Sigmoid colon (tissue), 7 donors: ENCODE data around the gene KCNE4. TPM values are rescaled to one million over a fixed set of nuclear protein-coding genes. Genes with fewer than 3 reads are reported as not detected.

Experiments used
- DNase-seq: peaks from one replicate; pipeline ENCODE4 v3.0.0-alpha.2; 2019
- H3K27ac ChIP-seq, 4 donors: fragments of 200-600 bp; sonication (generic); one replicate each; pipeline ENCODE4 v1.5.1; 2016 to 2019; ENCODE audit warnings: mild to moderate bottlenecking in 1 of 4
- H3K27me3 ChIP-seq, 3 donors: fragments of 200-600 bp; sonication (generic); one replicate each; pipeline ENCODE4 v1.5.1; 2019; ENCODE audit warnings: mild to moderate bottlenecking in 1 of 3
- H3K36me3 ChIP-seq, 4 donors: fragments of 200-600 bp; sonication (generic); one replicate each; pipeline ENCODE4 v1.5.1; 2016 to 2019
- H3K4me1 ChIP-seq, 4 donors: fragments of 200-600 bp; sonication (generic); one replicate each; pipeline ENCODE4 v1.5.1; 2017 to 2019
- H3K4me3 ChIP-seq, 4 donors: fragments of 200-600 bp; sonication (generic); one replicate each; pipeline ENCODE4 v1.5.1; 2017 to 2019; ENCODE audit warnings: mild to moderate bottlenecking in 2 of 4, moderate library complexity in 1 of 4
- H3K9me3 ChIP-seq, 4 donors: fragments of 200-600 bp in 3 of 4; sonication (generic) in 3 of 4; one replicate each; pipeline versions ENCODE4 v1.5.1 to v1.6.1; 2013 to 2019
- EP300 ChIP-seq, 4 donors: sonication (generic); formaldehyde crosslinking; IDR thresholded peaks; one replicate each; pipeline ENCODE4 v1.6.1; 2017; ENCODE audit warnings: antibody characterized with exemption in 4 of 4
- POLR2A ChIP-seq, 2 donors: fragments of 450-650 bp; IDR thresholded peaks; one replicate each; pipeline ENCODE4 v1.6.1; 2016; ENCODE audit warnings: antibody characterized with exemption in 2 of 2, mild to moderate bottlenecking in 2 of 2, moderate library complexity in 2 of 2
- POLR2AphosphoS5 ChIP-seq, 4 donors: sonication (generic); formaldehyde crosslinking; IDR thresholded peaks; one replicate each; pipeline ENCODE4 v1.6.1; 2017; ENCODE audit warnings: antibody characterized with exemption in 4 of 4
- WGBS, 2 donors: extraction: QIAGEN DNeasy Blood & Tissue Kit; methylation state at CpG; one replicate each; pipeline ENCODE4 v1.1.7; 2013; 5-methylcytosine and 5-hydroxymethylcytosine counted together
- intact Hi-C: fragments of 100-400 bp; cut with DNase I; formaldehyde crosslinking; loops from one replicate; pipeline ENCODE4 v1.15.1; 2023
- polyA plus RNA-seq, 3 donors: library from polyadenylated mRNA; stranded (reverse); fragments of 200-250 nt; gene quantifications; one replicate each; pipeline ENCODE4 v1.2.3, GENCODE V29; 2013
- total RNA-seq, 4 donors: library from RNA; depleted of rRNA; stranded (reverse); fragments of >200 nt; gene quantifications; one replicate each; pipeline ENCODE4 v1.1.0, GENCODE V29; 2016
- TF ChIP-seq, protein P1 (sequence below), 4 experiments: fragments of 450-650 bp in 3 of 4; fragments of 200-600 bp in 1 of 4; IDR thresholded peaks; one replicate each; pipeline ENCODE4 v1.5.1; 2016 to 2019; ENCODE audit warnings: antibody characterized with exemption in 4 of 4, mild to moderate bottlenecking in 3 of 4, moderate library complexity in 2 of 4
- donor health status: healthy with polysubstance abuse.
- donor health status: Bipolar disorder and iron deficiency.
- donor health status: healthy.

Gene KCNE4
- total and polyA plus RNA-seq, 7 donors: 0.23 to 18.7 (median 5.4) TPM

DNA sequence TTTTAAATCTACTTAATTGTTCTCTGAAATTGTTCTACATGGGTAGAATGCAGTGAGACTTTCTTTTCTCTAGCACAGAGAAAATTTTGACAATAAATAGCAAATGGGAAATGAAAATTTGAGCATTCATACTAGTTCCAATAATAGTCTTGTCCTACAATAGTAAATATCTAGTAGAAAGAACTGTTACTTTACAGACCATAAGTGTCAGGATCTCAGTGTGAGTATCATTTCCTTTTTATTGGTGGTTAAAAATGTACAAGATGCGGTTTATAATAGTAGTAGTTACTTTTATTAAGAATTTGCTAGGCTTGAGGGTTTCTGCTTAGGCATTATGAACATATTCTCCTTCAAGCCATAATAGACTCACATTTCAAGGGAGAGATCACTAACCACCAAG is 43.2 kb downstream of the KCNE4 start:
- H3K4me3 ChIP-seq: no peak overlapping the region
- H3K36me3 ChIP-seq: no peaks in the 10 kb centered on the region
- DNase-seq: no peak
- no peaks in the 10 kb centered on the region for H3K27me3 ChIP-seq
- intact Hi-C loops: no loop called here
- H3K9me3 ChIP-seq: no peaks in the 10 kb centered on the region
- WGBS, 2 donors: 85 to 87% methylated on average over 1 of the region's 1 CpG
- no peak for TF ChIP-seq EP300 (IDR thresholded peaks at IDR 0.05)
- no peak for TF ChIP-seq POLR2A (IDR thresholded peaks at IDR 0.05)
- no peak for TF ChIP-seq POLR2AphosphoS5 (IDR thresholded peaks at IDR 0.05)
- TF ChIP-seq, protein P1, sequence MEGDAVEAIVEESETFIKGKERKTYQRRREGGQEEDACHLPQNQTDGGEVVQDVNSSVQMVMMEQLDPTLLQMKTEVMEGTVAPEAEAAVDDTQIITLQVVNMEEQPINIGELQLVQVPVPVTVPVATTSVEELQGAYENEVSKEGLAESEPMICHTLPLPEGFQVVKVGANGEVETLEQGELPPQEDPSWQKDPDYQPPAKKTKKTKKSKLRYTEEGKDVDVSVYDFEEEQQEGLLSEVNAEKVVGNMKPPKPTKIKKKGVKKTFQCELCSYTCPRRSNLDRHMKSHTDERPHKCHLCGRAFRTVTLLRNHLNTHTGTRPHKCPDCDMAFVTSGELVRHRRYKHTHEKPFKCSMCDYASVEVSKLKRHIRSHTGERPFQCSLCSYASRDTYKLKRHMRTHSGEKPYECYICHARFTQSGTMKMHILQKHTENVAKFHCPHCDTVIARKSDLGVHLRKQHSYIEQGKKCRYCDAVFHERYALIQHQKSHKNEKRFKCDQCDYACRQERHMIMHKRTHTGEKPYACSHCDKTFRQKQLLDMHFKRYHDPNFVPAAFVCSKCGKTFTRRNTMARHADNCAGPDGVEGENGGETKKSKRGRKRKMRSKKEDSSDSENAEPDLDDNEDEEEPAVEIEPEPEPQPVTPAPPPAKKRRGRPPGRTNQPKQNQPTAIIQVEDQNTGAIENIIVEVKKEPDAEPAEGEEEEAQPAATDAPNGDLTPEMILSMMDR (IDR thresholded peaks at IDR 0.05): no peak
- H3K27ac ChIP-seq: peak overlapping the region in 1 of 4 donors; percentile 79
- H3K4me1 ChIP-seq: peaks cover 0 to 52% (median 32%) of the 10 kb centered on the region in 4 donors

GRCh38 chr2:223096235-223096970 is 44.4 kb downstream of the KCNE4 start:
- H3K36me3 ChIP-seq: no peaks in the 10 kb centered on the region
- H3K9me3 ChIP-seq: no peaks in the 10 kb centered on the region
- 45 to 65% methylated on average over 5 of the region's 5 CpGs for WGBS, 2 donors
- H3K27me3 ChIP-seq: no peaks in the 10 kb centered on the region
- peaks cover 0 to 64% (median 44%) of the 10 kb centered on the region in 4 donors for H3K4me1 ChIP-seq
- intact Hi-C loops: no loop called here
- peak in 3 of 4 donors; percentile 22 to 49 (median 44) for TF ChIP-seq POLR2AphosphoS5 (IDR thresholded peaks at IDR 0.05)
- TF ChIP-seq EP300 (IDR thresholded peaks at IDR 0.05): no peak
- H3K4me3 ChIP-seq: no peak overlapping the region
- DNase-seq: no peak
- peak overlapping the region in 3 of 4 donors; percentile 5 to 79 (median 62) for H3K27ac ChIP-seq

DNA sequence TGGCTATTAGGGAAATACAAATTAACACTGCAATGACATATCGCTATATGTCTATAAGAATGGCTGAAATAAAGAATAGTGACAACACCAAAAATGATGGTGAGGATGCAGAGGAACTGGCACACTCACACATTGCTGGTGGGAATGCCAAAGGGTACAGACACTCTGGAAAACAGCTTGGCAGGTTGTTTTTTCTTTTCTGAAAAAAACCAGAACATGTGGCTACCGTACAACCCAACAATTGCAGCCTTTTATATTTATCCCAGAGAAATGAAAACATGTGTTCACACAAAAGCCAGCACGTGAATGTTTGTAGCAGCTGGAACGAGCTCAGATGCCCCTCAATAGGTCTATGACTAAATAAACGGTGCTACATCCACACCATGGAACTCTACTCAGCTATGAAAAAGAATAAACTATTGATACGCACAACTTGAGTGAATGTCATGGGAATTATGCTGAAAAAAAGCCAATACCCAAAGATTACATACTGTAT is 45.9 kb downstream of the KCNE4 start:
- DNase-seq: no peak
- Histone ChIP-seq H3K9me3 (no peaks in the 10 kb centered on the region), H3K36me3 (no peaks in the 10 kb centered on the region), H3K27me3 (no peaks in the 10 kb centered on the region), H3K4me3 (no peak overlapping the region), H3K27ac (peak overlapping the region in 2 of 4 donors; percentile 62 to 79), H3K4me1 (peaks cover 0 to 70% (median 52%) of the 10 kb centered on the region in 4 donors)
- TF ChIP-seq, protein P1 (IDR thresholded peaks at IDR 0.05): no peak
- peak; percentile 32 to 68 (median 50) for TF ChIP-seq POLR2AphosphoS5 (IDR thresholded peaks at IDR 0.05)
- WGBS, 2 donors: 85 to 90% methylated on average over 6 of the region's 6 CpGs
- intact Hi-C loops: no loop called here

DNA sequence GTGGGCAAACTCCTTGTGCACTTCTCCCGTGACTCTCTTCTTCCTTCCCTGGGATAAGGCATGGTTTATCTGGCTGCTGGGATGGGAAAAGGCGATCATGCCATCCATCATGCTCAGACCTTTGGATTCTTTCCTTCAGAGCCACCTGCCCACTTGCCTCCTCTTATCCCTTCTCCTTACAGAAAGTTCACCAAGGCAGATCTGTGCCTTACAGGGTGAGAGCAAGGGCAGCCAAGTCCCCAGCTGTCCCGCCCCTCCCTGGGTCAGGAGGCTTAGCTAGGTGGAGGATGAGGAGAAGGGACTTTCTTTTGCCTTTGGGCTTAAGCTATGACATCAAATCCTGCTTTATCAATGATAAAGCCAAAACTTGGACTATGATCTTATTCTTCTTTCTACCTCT is 47.6 kb downstream of the KCNE4 start:
- Histone ChIP-seq H3K4me3 (no peak overlapping the region), H3K9me3 (no peaks in the 10 kb centered on the region), H3K36me3 (no peaks in the 10 kb centered on the region), H3K27ac (peak overlapping the region; percentile 66 to 79 (median 75)), H3K27me3 (no peaks in the 10 kb centered on the region), H3K4me1 (peaks cover 0 to 59% (median 47%) of the 10 kb centered on the region in 4 donors)
- intact Hi-C loops: no loop called here
- WGBS, 2 donors: 89 to 94% methylated on average over 3 of the region's 3 CpGs
- TF ChIP-seq, protein P1 (IDR thresholded peaks at IDR 0.05): no peak
- TF ChIP-seq EP300 (IDR thresholded peaks at IDR 0.05) (no peak), POLR2A (IDR thresholded peaks at IDR 0.05) (no peak), POLR2AphosphoS5 (IDR thresholded peaks at IDR 0.05) (no peak)
- no peak for DNase-seq

GRCh38 chr2:223100061-223100511 is 48.1 kb downstream of the KCNE4 start:
- peaks cover 0 to 59% (median 47%) of the 10 kb centered on the region in 4 donors for H3K4me1 ChIP-seq
- H3K36me3 ChIP-seq: no peaks in the 10 kb centered on the region
- 65 to 78% methylated on average over 4 of the region's 4 CpGs for WGBS, 2 donors
- H3K27ac ChIP-seq: peak overlapping the region; percentile 66 to 79 (median 75)
- H3K4me3 ChIP-seq: no peak overlapping the region
- no peaks in the 10 kb centered on the region for H3K9me3 ChIP-seq
- TF ChIP-seq EP300 (IDR thresholded peaks at IDR 0.05): peak in 3 of 4 donors; percentile 71 to 76 (median 72)
- TF ChIP-seq, protein P1 (IDR thresholded peaks at IDR 0.05): no peak
- peak; percentile 93 to 99 (median 96) for TF ChIP-seq POLR2AphosphoS5 (IDR thresholded peaks at IDR 0.05)
- intact Hi-C loops: loop anchor here (1.0 to 5.0 kb wide), 3 partner anchors 53 to 262 kb away; no protein-coding TSS in a partner anchor
- DNase-seq: peak; percentile 92
- no peaks in the 10 kb centered on the region for H3K27me3 ChIP-seq
